B cell (primary cell): ENCODE measurements around the gene SCP2. TPM values are rescaled to one million over a fixed set of nuclear protein-coding genes. Genes with fewer than 3 reads are reported as not detected.

Experiments
- ATAC-seq: fragments of 200-7000 bp; cut with Tn5 transposase; one replicate; pipeline ENCODE4 v1.10.0; 2021; ENCODE audit warnings: low read depth, mild to moderate bottlenecking, moderate number of reproducible peaks, moderate library complexity
- CTCF ChIA-PET: fragments of 350-600 bp; sonication (Branson Sonifier 250); formaldehyde crosslinking; loops from one replicate; lab custom pipeline; 2021; ENCODE audit warnings: antibody characterized with exemption, inconsistent platforms; lab: Charles Lee
- POLR2A ChIA-PET: fragments of 350-600 bp; sonication (Branson Sonifier 250); formaldehyde crosslinking; loops from one replicate; lab custom pipeline; 2021; ENCODE audit warnings: antibody characterized with exemption; lab: Charles Lee
- DNase-seq: peaks from one replicate; pipeline ENCODE4 v3.0.0; 2013
- H2AFZ ChIP-seq: 2 replicates; pipeline ENCODE4 v1.6.1; 2012; ENCODE audit warnings: mild to moderate bottlenecking, low read depth, low read length; ENCODE audit not compliant: insufficient read depth, poor library complexity, severe bottlenecking
- H3K27ac ChIP-seq, 2 donors: 1 replicate in 1 of 2; 2 replicates in 1 of 2; pipeline ENCODE4 v1.5.1; 2012 to 2013; ENCODE audit warnings: low read length in 2 of 2, mild to moderate bottlenecking in 2 of 2, moderate library complexity in 1 of 2
- H3K27me3 ChIP-seq, 4 experiments: fragments of 200-600 bp in 1 of 4; sonication (generic) in 1 of 4; replicated peaks in 1 of 4; 1 replicate in 2 of 4; 2 replicates in 2 of 4; pipeline versions ENCODE4 v1.6.1 to v1.7.0; 2013 to 2016; ENCODE audit warnings: low read length in 3 of 4, mild to moderate bottlenecking in 2 of 4, mixed read lengths in 1 of 4, moderate library complexity in 1 of 4; ENCODE audit not compliant: insufficient read depth in 4 of 4, control insufficient read depth in 3 of 4; ENCODE audit errors: control extremely low read depth in 1 of 4
- H3K36me3 ChIP-seq, 2 experiments: replicated peaks in 1 of 2; 1 replicate in 1 of 2; 2 replicates in 1 of 2; pipeline versions ENCODE4 v1.6.1 to v1.7.1; 2013; ENCODE audit warnings: low read length in 1 of 2; ENCODE audit not compliant: insufficient read depth in 2 of 2, control insufficient read depth in 1 of 2; ENCODE audit errors: control extremely low read depth in 1 of 2, extremely low read depth in 1 of 2
- H3K4me1 ChIP-seq, 2 donors: fragments of 200-600 bp in 1 of 2; sonication (generic) in 1 of 2; 1 replicate in 1 of 2; 2 replicates in 1 of 2; pipeline versions ENCODE4 v1.5.1 to v1.6.1; 2013 to 2017; ENCODE audit warnings: low read length in 2 of 2; ENCODE audit not compliant: control insufficient read depth in 2 of 2, insufficient read depth in 2 of 2
- H3K4me2 ChIP-seq: replicated peaks from 2 replicates; pipeline ENCODE3; 2012; ENCODE audit warnings: mild to moderate bottlenecking, low read depth, low read length; ENCODE audit not compliant: poor library complexity, severe bottlenecking
- H3K4me3 ChIP-seq, 5 experiments: fragments of 200-600 bp in 1 of 5; sonication (generic) in 1 of 5; 1 replicate in 3 of 5; 2 replicates in 2 of 5; pipeline versions ENCODE4 v1.5.1 to v1.7.0; 2011 to 2016; ENCODE audit warnings: low read length in 4 of 5, mild to moderate bottlenecking in 4 of 5, low read depth in 2 of 5, control low read depth in 1 of 5, moderate library complexity in 1 of 5; ENCODE audit not compliant: insufficient read depth in 1 of 5; ENCODE audit errors: control extremely low read depth in 1 of 5, extremely low read depth in 1 of 5
- H3K79me2 ChIP-seq: fragments of 200-600 bp; sonication (generic); one replicate; pipeline ENCODE4 v1.6.0; 2016; ENCODE audit warnings: low read length; ENCODE audit not compliant: control insufficient read depth, insufficient read depth
- H3K9ac ChIP-seq: fragments of 200-600 bp; sonication (generic); 2 replicates; pipeline ENCODE4 v1.6.1; 2017; ENCODE audit warnings: mild to moderate bottlenecking, low read length, moderate library complexity
- H3K9me3 ChIP-seq, 3 donors: one replicate each; pipeline versions ENCODE4 v1.6.1 to v1.7.1; 2013; ENCODE audit warnings: low read length in 2 of 3; ENCODE audit not compliant: control insufficient read depth in 2 of 3, insufficient read depth in 1 of 3; ENCODE audit errors: control extremely low read depth in 1 of 3
- H4K20me1 ChIP-seq: 2 replicates; pipeline ENCODE4 v1.6.0; 2012; ENCODE audit warnings: mild to moderate bottlenecking, low read length; ENCODE audit not compliant: insufficient read depth, control insufficient read depth, poor library complexity, severe bottlenecking
- H3K27ac Mint-ChIP-seq: one replicate; pipeline ENCODE4 v1.8.0; 2021; ENCODE audit warnings: mixed read lengths
- H3K27me3 Mint-ChIP-seq: one replicate; pipeline ENCODE4 v1.8.0; 2021; ENCODE audit warnings: mixed read lengths
- H3K4me1 Mint-ChIP-seq: one replicate; pipeline ENCODE4 v1.8.0; 2021; ENCODE audit warnings: mixed read lengths
- H3K4me3 Mint-ChIP-seq: one replicate; pipeline ENCODE4 v1.8.0; 2021; ENCODE audit warnings: mixed read lengths
- H3K9me3 Mint-ChIP-seq: one replicate; pipeline ENCODE4 v1.8.0; 2022; ENCODE audit warnings: mixed read lengths; ENCODE audit not compliant: insufficient read depth
- CTCF ChIP-seq: fragments of 200-600 bp; IDR thresholded peaks from one replicate; pipeline ENCODE4 v1.8.0; 2022; ENCODE audit warnings: antibody characterized with exemption, mild to moderate bottlenecking
- EZH2 ChIP-seq: IDR thresholded peaks from 2 replicates; pipeline ENCODE4 v1.6.1; 2012; ENCODE audit warnings: borderline replicate concordance, low read depth, mild to moderate bottlenecking, moderate library complexity, low read length; ENCODE audit not compliant: insufficient read depth, poor library complexity, severe bottlenecking
- WGBS: methylation state at CpG from one replicate; pipeline ENCODE4 v1.1.5; 2013; ENCODE audit warnings: missing lambda C conversion rate; ENCODE audit not compliant: insufficient coverage; 5-methylcytosine and 5-hydroxymethylcytosine counted together
- intact Hi-C: fragments of 100-400 bp; cut with micrococcal nuclease; formaldehyde crosslinking; loops from one replicate; pipeline ENCODE4 v1.10.0; 2022
- polyA plus RNA-seq: library from polyadenylated mRNA; depleted of rRNA; stranded (reverse); fragments of >200 nt; gene quantifications from 2 replicates; pipeline ENCODE4 v1.2.3, GENCODE V29; 2012
- total RNA-seq, 2 donors: library from RNA; stranded (reverse); fragments of 120-200 nt in 1 of 2; gene quantifications; 1 replicate in 1 of 2; 2 replicates in 1 of 2; pipeline versions ENCODE4 v1.2.3 to v1.2.4, GENCODE V29; 2013 to 2022

SCP2 gene
- total and polyA plus RNA-seq, 2 donors (not counting 1 experiment from before 2014, with no cell fraction given), result 19.4 to 46.6 TPM

GRCh38 chr1:53075206-53075605 lies 148.1 kb downstream of the SCP2 start:
- H3K4me1 Mint-ChIP-seq, result no peaks in the 10 kb centered on the region
- intact Hi-C loops, result no loop called here
- Histone ChIP-seq H3K27ac (no peak overlapping the region), H2AFZ (no peak overlapping the region), H3K36me3 (no peaks in the 10 kb centered on the region), H3K4me1 (no peaks in the 10 kb centered on the region), H4K20me1 (no peaks in the 10 kb centered on the region), H3K79me2 (no peaks in the 10 kb centered on the region), H3K27me3 (no peaks in the 10 kb centered on the region), H3K9me3 (no peaks in the 10 kb centered on the region), H3K4me3 (no peak overlapping the region), H3K9ac (no peak overlapping the region), H3K4me2 (no peak overlapping the region)
- DNase-seq (no peak), ATAC-seq (no peak)
- no peak overlapping the region for H3K27ac Mint-ChIP-seq
- H3K9me3 Mint-ChIP-seq, result no peaks in the 10 kb centered on the region
- WGBS, result 100% methylated on average over 4 of the region's 4 CpGs
- H3K27me3 Mint-ChIP-seq, result no peaks in the 10 kb centered on the region
- CTCF ChIA-PET, result no interaction called here
- TF ChIP-seq CTCF, result no peak
- TF ChIP-seq EZH2, result no peak
- H3K4me3 Mint-ChIP-seq, result no peak overlapping the region
- POLR2A ChIA-PET, result no interaction called here

- DNase-seq, result no peak
- Histone ChIP-seq H3K4me3 (no peak overlapping the region), H3K27me3 (no peaks in the 10 kb centered on the region), H3K79me2 (no peaks in the 10 kb centered on the region), H4K20me1 (no peaks in the 10 kb centered on the region), H3K36me3 (no peaks in the 10 kb centered on the region), H2AFZ (no peak overlapping the region), H3K27ac (no peak overlapping the region), H3K9me3 (no peaks in the 10 kb centered on the region), H3K9ac (no peak overlapping the region), H3K4me1 (no peaks in the 10 kb centered on the region), H3K4me2 (no peak overlapping the region)
- H3K27me3 Mint-ChIP-seq, result no peaks in the 10 kb centered on the region
- WGBS, result 90% methylated on average over 7 of the region's 8 CpGs
- ChIA-PET POLR2A (no interaction called here), CTCF (no interaction called here)
- no peak overlapping the region for H3K4me3 Mint-ChIP-seq
- TF ChIP-seq CTCF (no peak), EZH2 (no peak)
- ATAC-seq, result no peak
- intact Hi-C loops, result no loop called here
- no peaks in the 10 kb centered on the region for H3K4me1 Mint-ChIP-seq
- H3K9me3 Mint-ChIP-seq, result no peaks in the 10 kb centered on the region
- H3K27ac Mint-ChIP-seq, result no peak overlapping the region
Observed at GRCh38 chr1:53075761-53076163, 148.7 kb downstream of the SCP2 start.
